ENCODE measurements around the gene MTUS2. TPM values are rescaled to one million over a fixed set of nuclear protein-coding genes. Genes with fewer than 3 reads are reported as not detected.

MTUS2 gene
- polyA plus RNA-seq, 12 donors = 12.9 to 33.6 (median 20.1) TPM; not detected in 1

DNA sequence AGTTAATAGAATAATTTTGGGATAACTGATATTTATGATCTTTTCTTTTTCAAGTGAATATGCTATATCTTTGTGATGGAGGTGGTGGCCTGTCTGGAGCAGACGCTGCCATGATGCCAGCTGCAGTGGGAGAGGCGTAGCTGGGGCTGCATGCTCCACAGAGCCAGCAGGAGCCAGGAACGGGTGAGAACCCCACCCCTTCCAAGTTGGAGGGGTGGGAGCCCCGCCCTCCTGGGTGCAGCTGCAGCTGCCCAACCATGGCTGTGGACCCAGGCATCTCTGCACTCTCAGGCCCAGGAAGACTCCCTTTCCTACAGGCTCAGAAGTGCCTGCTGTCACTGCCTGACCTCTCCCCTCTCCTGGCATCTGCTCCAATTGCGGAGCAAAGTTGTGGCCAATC lies 402.3 kb downstream of the MTUS2 start:
- DNase-seq = no peak

DNA sequence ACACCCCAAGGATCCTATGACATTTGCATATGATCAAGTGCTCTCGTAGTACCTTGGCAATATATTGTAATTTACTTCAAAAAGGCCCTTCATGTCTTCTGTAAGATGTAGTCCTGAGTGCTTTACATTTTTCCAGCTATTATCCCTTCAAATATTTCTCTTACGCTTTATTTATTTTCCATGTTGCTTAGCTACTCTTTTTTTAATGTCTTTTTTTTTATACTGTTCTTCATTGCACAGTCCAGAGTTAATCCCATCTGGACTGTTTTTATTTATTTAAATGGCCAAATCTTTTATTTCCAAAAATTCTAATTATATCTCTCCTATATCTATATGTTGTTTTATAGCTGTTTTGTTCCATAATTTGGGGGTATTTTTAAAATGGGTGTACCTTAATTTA lies 404.1 kb downstream of the MTUS2 start:
- DNase-seq = peak; percentile 5

DNA sequence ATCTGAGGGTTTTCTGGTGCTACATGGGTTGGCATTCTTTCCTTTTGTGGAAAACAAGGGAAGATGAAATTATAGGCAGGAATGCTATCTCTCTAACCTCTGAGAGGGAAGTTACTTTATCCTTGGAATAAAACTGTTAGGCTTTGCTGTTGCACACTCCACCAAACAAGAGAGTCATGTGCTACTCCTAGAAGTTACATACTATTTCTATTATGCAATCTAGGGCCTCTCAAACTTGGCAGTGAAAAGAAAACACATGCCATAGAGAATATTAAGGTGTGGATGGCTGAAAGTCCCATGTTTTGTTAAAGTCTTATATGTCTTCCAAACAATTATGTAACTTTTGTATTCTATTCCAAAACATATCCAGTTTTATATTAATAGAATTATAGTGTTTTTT lies 407.4 kb downstream of the MTUS2 start:
- peak; percentile 52 for DNase-seq

DNA sequence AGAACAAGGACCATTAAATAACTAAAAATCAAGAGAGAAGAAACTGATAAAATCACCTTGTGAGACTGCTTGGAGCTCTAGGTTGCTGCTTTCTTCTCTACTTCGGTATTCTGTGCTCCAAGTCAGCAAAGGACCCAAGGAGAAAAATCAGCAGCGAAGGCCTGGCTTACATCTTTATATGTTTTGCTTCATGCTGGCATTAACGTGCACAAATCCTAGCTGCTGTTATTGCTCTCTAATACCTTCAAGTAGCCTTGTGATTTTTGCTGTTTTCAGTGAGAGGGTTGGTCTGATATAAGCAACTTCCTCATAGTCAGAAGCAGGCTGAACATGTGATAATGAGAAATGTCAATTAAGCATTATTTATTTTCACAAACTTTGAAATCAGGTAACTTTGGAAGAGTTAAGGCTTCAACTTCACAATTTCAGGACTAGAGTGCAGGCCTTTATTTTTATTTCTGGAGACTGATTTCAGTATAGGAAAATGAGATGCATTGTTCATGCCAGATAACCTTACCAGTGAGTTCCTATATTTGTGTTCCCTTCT lies 410.2 kb downstream of the MTUS2 start:
- DNase-seq = no peak

DNA sequence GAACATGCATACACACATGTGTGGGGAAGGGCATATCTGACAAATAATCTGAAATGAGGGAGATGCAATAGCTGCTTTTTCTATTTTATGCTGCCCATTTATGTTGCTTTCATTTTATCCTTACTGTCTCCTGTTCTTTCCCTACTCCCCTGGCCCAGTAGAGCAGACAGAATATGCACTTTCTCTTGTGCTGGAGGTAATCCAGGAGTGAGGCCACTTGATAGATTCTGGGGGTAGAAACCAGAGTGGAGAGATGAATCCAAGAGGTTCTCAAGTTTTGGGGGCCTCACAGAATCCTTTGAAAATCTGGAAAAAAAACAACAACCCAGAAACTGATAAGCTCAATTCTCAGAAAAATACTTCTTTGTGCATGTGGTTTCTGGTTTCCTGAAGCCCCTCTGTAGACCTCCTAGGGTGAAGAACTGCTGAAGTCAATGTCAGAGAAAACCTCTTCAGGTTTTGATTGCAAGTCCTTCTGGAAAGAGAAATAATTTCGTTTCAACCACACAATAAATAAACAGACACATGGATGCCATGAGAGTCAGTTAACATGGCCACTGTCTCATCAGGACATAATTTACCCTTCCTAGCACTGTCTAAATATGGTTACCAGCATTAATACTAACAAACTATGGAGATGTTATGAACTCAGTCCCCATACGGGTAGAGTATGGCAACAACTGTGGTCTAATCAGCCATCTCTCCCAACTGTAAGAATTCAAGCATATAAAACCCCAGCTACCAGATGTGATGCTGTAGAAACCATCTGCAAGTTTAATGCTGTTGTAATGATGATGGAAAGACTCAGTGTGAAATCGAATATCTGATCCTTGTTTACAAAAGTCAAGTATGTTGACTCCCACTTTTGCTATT lies 419.8 kb downstream of the MTUS2 start:
- no peak for DNase-seq

DNA sequence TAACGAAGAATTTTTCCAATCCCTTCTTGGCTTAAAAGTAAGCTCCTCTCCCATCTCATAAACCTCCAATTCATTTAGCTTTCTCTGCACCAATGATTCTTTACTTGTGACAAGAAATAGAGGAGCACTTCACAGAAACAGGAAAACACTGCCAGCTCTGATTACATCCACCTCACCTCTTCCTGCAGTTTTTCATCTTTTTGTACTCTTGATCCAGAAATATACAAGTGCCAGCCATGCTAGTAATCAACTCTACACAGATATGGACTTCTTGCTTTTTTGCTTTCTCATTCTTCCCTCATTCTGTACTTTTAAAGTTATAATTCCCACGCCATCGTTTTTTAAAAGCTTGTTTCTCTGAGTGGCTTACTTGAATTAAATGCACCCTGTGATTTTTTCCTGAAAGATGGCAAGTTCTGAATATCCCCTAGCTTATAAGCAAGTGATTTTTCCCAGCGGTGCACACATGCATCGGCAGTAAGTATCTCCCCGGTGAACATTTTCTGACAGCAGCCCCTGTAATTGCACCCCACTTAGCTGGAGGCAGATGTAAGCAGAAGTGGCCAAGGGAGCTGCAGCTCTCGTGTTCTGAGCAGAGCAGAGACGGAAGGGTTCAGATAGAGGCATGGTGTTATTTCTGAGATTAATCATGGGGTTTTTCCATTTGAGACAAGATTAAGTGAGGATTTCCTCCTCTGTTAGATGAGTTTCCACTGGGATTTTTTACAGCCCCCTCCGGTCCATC lies 434.7 kb downstream of the MTUS2 start:
- DNase-seq = no peak

DNA sequence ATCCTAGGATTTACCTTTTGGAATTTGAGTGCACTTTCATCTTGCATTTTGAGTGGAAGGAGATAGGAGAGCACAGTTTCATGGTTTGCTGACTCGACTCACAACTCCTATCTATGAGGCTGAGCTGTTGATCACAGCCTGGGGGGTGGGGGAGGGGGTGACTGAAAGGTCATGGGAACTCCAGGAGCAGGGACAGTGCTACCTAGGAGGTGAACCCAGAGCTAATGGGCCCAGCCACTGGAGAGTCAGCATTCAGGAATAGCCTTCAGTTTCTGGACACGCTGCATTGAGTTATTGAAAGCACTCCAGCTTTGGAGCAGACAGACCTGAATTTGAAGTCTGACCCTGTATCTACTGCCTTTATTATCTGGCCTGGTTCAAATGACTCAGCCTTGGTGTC lies 435.4 kb downstream of the MTUS2 start:
- DNase-seq = no peak

DNA sequence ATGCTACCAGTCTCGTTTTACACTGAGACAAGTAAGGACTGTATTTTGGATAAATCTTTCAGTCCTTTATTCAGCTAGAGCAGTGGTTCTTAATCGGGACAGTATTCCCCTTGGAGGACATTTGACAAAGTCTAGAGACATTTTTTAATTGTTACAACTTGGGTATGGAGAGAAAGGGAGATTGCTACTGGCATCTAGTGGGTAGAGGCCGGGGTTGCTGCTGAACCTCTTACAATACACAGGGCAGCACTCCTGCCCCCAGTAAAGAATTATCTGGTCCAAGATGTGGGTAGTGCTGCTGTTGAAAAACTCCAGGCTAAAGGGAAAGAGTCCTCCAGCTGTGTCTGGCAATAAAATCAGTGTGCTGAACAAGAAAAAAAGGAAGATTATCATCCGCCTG lies 440.5 kb downstream of the MTUS2 start:
- DNase-seq = no peak

DNA sequence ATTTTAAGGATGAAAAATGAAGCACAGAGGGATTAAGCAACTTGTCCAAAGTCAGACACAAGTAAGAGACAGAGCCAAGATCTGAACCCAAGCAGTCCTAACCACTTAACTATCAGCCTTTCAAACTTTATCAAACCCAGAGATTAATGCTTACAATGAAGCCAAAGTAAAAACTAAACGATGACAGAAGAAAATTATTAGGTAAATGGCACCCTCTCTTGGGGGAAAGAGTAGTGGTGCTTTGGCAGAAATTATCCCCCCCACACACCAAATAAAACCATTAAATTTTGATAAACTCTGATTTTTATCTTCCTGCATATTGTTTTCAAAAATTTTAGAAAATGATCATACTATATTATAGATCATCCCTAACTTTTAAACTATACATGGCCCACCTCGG lies 446.1 kb downstream of the MTUS2 start:
- DNase-seq = no peak

DNA sequence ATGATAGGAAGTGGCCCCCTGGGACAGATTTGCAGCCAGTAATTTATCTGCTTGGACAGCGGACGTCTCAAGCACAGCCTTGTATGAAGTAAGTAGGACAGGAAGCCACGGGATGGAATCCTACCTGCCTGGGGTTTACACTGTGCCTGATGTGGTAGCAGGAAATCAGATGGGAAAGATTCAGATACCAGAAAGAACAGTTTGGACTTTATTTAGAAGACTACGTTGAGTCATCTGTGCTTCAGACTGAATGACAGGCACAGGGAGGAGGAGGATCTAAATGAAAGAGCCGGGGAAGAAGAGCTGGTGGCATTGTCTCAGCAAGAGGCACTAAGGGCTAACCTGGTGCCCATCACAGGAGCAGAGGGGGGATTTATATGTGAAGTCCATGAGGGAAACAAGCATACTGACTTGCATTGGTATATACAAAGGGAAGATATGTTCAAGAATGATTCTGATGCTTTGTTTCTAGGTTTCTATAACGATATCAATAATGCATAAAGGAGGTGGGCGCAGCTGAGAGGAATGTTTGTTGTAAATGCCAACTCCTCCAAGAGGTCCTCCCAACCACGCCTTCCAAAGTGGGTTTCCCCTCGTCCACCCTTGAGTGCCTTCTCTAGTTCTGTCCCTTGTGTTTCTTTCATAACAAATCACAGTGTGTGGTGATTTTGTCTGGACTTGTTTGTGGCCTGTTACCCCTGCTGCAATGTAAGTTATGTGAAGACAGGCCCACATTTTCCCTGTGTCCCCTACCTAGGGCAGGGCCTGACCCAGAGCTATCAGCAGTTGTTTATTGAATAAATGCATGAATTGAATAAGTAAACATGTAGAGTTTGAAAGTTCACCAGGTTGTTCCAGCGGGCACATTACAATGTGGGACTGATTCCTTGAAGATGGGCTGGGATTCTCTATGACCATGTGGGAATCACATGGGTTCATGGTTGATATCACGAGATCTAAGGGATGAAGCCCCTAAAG lies 446.9 kb downstream of the MTUS2 start:
- no peak for DNase-seq

DNA sequence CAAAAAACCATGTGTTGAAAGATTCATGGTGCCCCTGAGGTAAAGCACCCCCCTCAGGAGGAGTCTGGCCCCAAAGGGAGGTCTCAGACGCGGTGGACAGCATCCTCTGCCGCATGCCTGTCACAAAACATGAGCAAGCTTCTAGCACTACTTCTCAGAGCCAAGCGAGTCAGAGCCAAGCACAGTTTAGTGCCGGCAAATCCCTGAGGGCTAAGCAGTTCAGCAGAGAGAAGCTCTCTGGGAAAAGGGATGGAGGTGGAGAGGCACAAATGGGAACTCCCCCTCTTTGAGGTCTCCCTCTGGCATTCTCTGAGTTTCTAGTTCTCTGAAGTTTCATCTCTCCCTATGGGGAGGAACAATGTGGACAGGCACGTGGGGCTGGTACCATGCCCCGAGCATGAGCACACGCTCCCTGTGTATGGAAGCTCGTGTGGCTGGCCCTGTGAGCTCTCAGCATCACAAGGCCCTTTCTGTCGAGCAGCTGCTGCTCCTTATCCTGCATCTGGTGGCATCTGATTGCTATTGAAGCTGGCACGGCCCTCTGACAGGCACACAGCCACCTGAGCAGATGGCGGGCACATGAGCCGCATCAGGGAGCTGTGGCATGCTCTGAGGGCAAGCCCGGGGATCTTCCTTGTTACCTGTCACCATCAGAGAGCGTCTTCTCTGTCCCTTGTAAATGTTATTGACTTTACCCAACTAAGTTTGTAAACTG lies 450.3 kb downstream of the MTUS2 start:
- no peak for DNase-seq

DNA sequence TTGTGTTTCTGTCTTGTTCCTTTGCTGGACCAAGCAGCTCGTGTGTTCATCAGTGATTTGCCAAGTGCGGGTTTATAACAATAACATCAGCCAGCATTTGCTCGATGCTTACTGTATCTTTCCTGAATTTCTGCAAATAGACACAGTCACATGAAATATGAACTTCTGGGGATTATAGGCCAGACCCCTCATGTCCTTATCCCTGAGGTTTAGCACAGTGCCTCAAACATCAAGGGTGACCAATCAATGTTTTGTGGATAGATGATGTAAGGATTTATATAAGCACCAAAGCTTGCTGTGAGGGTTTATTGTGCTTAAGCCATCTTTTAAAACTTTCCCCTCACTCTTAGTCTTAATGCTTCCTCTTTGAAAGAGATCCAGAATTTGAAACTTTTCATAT lies 451.5 kb downstream of the MTUS2 start:
- DNase-seq = no peak

DNA sequence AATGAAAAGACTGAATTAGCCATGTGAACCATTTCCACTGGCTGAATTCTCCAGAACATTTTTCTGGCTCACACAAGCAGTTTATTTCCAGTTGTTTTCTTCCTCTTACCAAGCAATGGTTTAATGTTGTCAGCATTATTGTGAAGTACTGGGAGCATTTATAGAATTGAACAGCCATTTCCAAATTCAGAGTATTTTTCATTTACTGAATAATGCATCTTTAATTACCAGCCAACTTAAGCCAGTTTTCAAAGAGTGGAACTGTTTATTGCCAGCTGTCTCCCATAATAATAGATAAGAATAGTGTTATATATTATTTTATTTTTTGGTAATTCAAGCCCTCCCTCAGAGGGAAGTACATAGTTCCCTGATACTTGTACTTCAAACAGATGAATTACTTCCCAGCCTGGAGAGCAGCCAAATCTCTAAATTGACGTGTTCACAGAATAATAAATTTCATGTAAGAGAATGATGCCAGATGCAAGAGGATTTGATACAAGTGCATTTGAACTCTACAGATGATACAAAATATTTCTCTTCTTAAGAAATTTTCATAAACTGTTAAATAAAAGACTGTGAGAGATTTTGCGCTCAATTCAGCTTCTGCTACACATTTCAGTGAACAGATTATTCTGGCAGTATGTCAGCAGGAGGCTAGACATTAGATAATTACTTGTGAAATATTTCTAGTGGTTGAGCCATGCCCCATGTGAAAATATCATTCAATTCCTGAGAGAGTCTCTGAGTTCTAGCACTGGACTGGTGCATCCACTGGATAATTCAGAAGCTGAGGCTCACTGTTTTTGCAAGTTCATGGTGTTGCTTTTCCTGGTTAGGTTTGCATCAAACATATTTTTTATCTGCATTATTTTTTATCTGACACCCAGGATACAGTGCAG lies 459.5 kb downstream of the MTUS2 start:
- DNase-seq = no peak

DNA sequence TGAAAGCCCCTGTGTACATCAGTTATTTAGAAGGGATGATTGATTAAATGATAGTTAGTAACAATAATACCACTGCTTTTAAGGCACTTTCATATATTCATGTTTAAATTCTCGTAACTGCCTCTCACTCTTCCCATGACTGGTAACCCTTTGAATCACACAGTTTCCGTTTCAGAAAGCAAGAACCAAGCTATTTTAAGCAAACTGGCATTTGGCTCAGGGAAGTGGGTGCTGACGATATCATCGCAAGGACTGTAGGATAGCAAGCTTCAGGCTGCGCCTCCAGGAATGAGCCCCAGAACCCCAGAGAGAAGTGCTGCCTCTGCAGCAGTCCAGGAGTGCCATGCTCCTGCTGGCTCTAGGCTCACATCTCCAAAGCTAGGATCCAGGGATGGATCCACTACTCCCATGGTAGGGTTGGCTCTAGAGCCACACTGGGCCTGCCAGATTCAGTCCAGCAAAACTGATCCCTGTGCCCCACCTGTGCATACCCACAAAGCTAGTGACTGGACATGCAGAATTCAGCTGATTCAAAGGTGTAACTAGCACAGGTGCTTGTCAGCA lies 461.9 kb downstream of the MTUS2 start:
- DNase-seq = no peak

DNA sequence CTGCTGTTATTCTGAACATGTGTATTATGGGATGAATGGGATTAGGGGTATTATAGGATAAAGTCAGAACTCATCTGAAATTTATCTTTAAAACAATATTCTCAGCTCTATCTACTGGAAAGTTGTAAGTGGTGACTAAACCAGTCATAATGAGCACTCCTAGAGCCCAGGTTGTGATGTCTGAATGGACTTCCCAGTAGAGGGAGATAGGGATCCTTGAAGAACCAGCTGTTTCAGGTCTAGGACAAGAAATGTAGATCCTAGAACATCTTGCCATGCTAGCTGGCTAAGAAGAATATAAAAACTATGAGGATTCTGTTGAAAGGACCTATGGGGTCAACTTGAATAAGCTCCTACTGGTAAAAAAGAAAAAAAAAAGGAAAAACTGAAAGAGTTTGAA lies 464.6 kb downstream of the MTUS2 start:
- DNase-seq = no peak

DNA sequence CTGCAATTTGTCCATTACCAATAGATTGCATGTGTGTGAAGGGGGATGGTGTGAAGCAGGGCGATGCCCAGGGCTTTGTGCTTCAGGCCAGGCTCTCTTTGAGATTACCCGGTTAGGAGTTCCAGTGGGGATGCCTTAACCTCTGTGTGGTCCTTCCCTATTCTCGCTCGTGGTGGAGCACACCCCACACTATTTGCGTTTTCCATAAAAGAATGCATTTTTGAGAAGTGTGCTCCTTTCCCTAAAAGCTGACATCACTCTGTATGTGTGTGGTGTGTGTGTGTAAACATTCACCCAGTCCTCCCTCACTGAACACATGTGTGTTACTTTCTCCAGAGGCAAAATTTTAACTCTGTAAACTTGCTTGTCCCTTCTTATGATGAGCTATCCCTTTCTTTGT lies 467.1 kb downstream of the MTUS2 start:
- no peak for DNase-seq

DNA sequence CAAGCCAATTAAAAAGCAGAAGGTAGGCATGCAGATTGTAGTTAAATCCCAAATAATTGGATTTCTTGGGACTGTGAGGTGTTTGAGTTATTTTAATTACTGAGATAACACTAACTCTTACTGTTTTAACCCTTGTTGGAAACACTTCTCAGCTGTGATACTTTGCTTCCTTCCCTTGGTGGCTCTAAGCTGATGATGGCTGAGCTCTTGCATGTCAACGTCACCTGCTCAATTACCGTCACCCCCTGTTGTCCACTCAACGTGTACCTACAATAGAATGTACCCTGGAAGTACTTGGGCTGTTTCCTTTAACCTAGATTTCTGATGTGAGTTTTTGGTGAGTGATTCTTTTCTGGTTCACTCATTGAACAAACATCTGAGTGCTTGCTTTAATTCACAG lies 471.9 kb downstream of the MTUS2 start:
- no peak for DNase-seq

DNA sequence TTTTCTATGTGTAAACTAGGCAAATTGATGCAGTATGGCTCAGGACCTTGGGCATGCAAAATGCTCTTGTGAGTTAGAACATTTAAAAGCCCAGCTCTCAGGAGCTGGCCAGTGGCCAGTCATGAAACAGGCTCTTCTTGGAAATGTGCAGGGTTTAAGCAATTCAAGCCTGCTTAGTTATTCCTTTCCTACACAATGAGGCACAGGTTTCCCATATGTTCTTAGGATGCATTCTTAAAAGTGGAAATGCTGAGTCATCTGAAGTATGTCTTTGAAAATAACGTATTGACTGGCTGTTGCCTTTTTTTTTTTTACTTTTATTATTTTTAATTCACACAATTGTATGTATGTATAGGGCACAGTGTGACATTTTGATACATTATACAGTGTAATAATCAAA lies 474.7 kb downstream of the MTUS2 start:
- no peak for DNase-seq

DNA sequence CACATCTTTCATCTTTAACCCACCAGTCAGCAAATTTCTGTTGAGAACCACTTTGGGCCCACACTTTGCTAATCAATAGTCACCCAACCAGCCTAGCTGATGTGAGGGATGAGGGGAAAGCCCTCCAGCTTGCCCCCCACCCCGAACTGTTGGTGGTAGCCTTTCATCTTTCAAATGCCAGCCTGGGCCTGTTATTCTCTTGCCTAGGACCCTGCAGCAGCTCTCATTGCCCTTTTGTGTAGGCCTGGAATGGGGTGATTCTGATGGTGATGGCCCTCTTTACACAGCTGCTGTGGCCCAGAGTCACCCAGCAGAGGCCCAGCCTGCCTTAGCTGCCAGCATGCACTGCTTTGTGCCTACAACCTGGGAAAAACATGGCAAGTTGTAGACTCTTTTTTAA lies 480.9 kb downstream of the MTUS2 start:
- no peak for DNase-seq

DNA sequence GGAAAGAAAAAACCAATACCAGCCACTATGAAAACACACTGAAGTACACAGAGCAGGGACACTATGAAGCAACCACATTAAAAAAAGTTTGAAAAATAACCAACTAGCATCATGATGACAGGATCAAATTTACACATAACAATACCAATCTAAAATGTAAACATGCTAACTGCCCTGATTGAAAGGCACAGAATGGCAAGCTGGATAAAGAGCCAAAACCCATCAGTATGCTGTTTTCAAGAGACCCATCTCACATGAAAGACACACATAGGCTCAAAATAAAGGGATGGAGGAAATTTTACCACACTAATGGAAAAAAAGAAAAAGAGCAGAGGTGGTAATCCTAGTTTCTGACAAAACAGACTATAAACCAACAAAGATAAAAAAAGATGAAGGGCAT lies 484.0 kb downstream of the MTUS2 start:
- DNase-seq = no peak
